Endothelial cell of umbilical vein (primary cell): ENCODE measurements around the gene CDC42EP4. TPM values are rescaled to one million over a fixed set of nuclear protein-coding genes. Genes with fewer than 3 reads are reported as not detected.

Experiments
- BruUV-seq: library from RNA; stranded (reverse); fragments of 400-500 nt; replicated peaks from 2 replicates; lab custom pipeline; 2021; lab: Mats Ljungman, UMichigan
- CTCF ChIA-PET: fragments of 300-600, 350-600 bp; sonication (Branson Sonifier 250); formaldehyde crosslinking; loops from one replicate; lab custom pipeline; 2021; ENCODE audit warnings: antibody characterized with exemption, inconsistent platforms; lab: Charles Lee
- POLR2A ChIA-PET: fragments of 300-600, 350-600 bp; sonication (Branson Sonifier 250); formaldehyde crosslinking; loops from one replicate; lab custom pipeline; 2021; ENCODE audit warnings: antibody characterized with exemption, inconsistent platforms; lab: Charles Lee
- DNase-seq: peaks from one replicate; pipeline ENCODE4 v3.0.0-alpha.2; 2011; ENCODE audit warnings: low read depth, low spot score
- FAIRE-seq: peaks from 2 replicates; lab custom pipeline; 2011; peaks lifted over from hg19 to GRCh38; lab: Jason Lieb, UNC
- H2AFZ ChIP-seq: 2 replicates; pipeline ENCODE4 v1.6.0; 2012; ENCODE audit warnings: low read depth, low read length, control low read depth, inconsistent platforms
- H3K27ac ChIP-seq: 2 replicates; pipeline ENCODE4 v1.5.1; 2011; ENCODE audit warnings: low read depth, mild to moderate bottlenecking, control low read depth, low read length, moderate library complexity; ENCODE audit not compliant: insufficient read depth
- H3K27me3 ChIP-seq, 2 experiments: 2 replicates each; pipeline versions ENCODE4 v1.6.0 to v1.6.1; 2011; ENCODE audit warnings: low read length in 2 of 2, mixed read lengths in 1 of 2; ENCODE audit not compliant: control insufficient read depth in 2 of 2, insufficient read depth in 2 of 2
- H3K36me3 ChIP-seq, 2 experiments: 2 replicates in 1 of 2; 3 replicates in 1 of 2; pipeline ENCODE4 v1.5.1; 2011; ENCODE audit warnings: low read length in 2 of 2, mild to moderate bottlenecking in 1 of 2, moderate library complexity in 1 of 2; ENCODE audit not compliant: control insufficient read depth in 2 of 2, insufficient read depth in 2 of 2; ENCODE audit errors: extremely low read depth in 1 of 2
- H3K4me1 ChIP-seq: 3 replicates; pipeline ENCODE4 v1.5.1; 2011; ENCODE audit warnings: mild to moderate bottlenecking, low read length; ENCODE audit not compliant: control insufficient read depth, insufficient read depth; ENCODE audit errors: extremely low read depth
- H3K4me2 ChIP-seq: 2 replicates; pipeline ENCODE4 v1.6.1; 2011; ENCODE audit warnings: low read length, control low read depth, mixed read lengths; ENCODE audit not compliant: insufficient read depth
- H3K4me3 ChIP-seq, 3 experiments: fragments of 200-600 bp in 1 of 3; sonication (generic), shearing (Covaris generic) in 1 of 3; replicated peaks in 1 of 3; 2 replicates each; pipeline ENCODE4 v1.5.1; 2011 to 2016; ENCODE audit warnings: control low read depth in 3 of 3, low read length in 3 of 3, mild to moderate bottlenecking in 2 of 3, inconsistent platforms in 1 of 3, low read depth in 1 of 3, moderate library complexity in 1 of 3; ENCODE audit not compliant: insufficient read depth in 1 of 3
- H3K79me2 ChIP-seq: 2 replicates; pipeline ENCODE4 v1.6.0; 2012; ENCODE audit warnings: low read length, inconsistent platforms; ENCODE audit not compliant: control insufficient read depth, insufficient read depth
- H3K9ac ChIP-seq: replicated peaks from 2 replicates; pipeline ENCODE3; 2011; ENCODE audit warnings: low read length, control low read depth; ENCODE audit not compliant: insufficient read depth; ENCODE audit errors: extremely low read depth
- H3K9me1 ChIP-seq: replicated peaks from 3 replicates; pipeline ENCODE4 v1.6.0; 2011; ENCODE audit warnings: mild to moderate bottlenecking, low read length; ENCODE audit not compliant: control insufficient read depth, insufficient read depth; ENCODE audit errors: extremely low read depth
- H3K9me3 ChIP-seq: replicated peaks from 2 replicates; pipeline ENCODE4 v1.5.1; 2012; ENCODE audit warnings: low read length, inconsistent platforms; ENCODE audit not compliant: control insufficient read depth, insufficient read depth
- H4K20me1 ChIP-seq: replicated peaks from 2 replicates; pipeline ENCODE3; 2011; ENCODE audit warnings: mild to moderate bottlenecking, low read length; ENCODE audit not compliant: control insufficient read depth, insufficient read depth; ENCODE audit errors: extremely low read depth
- EZH2 ChIP-seq: IDR thresholded peaks from 2 replicates; pipeline ENCODE4 v1.6.1; 2012; ENCODE audit warnings: borderline replicate concordance, low read depth, mild to moderate bottlenecking, moderate library complexity, low read length, inconsistent platforms; ENCODE audit not compliant: severe bottlenecking
- FOS ChIP-seq: IDR thresholded peaks from 2 replicates; pipeline ENCODE4 v1.6.1; 2011; ENCODE audit warnings: mild to moderate bottlenecking, low read length, moderate library complexity, borderline replicate concordance; ENCODE audit not compliant: insufficient read depth
- GATA2 ChIP-seq: IDR thresholded peaks from 2 replicates; pipeline ENCODE4 v1.7.0; 2011; ENCODE audit warnings: low read depth, mild to moderate bottlenecking, moderate library complexity, mixed read lengths, low read length; ENCODE audit not compliant: insufficient read length, insufficient read depth
- JUN ChIP-seq: IDR thresholded peaks from 2 replicates; pipeline ENCODE4 v1.6.1; 2011; ENCODE audit warnings: borderline replicate concordance, low read depth; ENCODE audit not compliant: insufficient read length, insufficient read depth
- MAX ChIP-seq: IDR thresholded peaks from 2 replicates; pipeline ENCODE4 v1.6.1; 2011; ENCODE audit not compliant: insufficient read depth, insufficient read length
- MYC ChIP-seq: IDR thresholded peaks from one replicate; pipeline ENCODE4 v1.6.1; 2011; ENCODE audit warnings: mild to moderate bottlenecking, low read depth, low read length
- POLR2A ChIP-seq: IDR thresholded peaks from 2 replicates; pipeline ENCODE4 v1.6.1; 2012; ENCODE audit warnings: low read depth, mild to moderate bottlenecking, control low read depth, low read length
- POLR2AphosphoS5 ChIP-seq: IDR thresholded peaks from 2 replicates; pipeline ENCODE4 v1.6.1; 2012; ENCODE audit warnings: low read depth, mild to moderate bottlenecking, control low read depth, low read length, moderate library complexity; ENCODE audit not compliant: insufficient read depth
- dilution Hi-C: fragments of 300-500 bp; cut with MboI; formaldehyde crosslinking; loops from one replicate; pipeline ENCODE4 v1.15.0; 2019; ENCODE audit warnings: low sequenced_read_pairs; ENCODE audit not compliant: extremely low pct_ligation_motif_present
- intact Hi-C: fragments of 100-400 bp; cut with micrococcal nuclease; formaldehyde crosslinking; loops from one replicate; pipeline ENCODE4 v1.10.0; 2022
- polyA plus RNA-seq, 4 experiments: library from polyadenylated mRNA; depleted of rRNA in 3 of 4; stranded (reverse) in 3 of 4; unstranded in 1 of 4; fragments of >200 nt; gene quantifications; 2 replicates each; pipeline versions ENCODE4 v1.2.1 to v1.2.3, GENCODE V29; 2011 to 2012; ENCODE audit warnings: missing spikeins in 1 of 4
- total RNA-seq: library from RNA; stranded (reverse); gene quantifications from 2 replicates; pipeline ENCODE4 v1.2.3, GENCODE V29; 2021
- TF ChIP-seq, protein P1 (sequence below), 2 donors: IDR thresholded peaks; 1 replicate in 1 of 2; 2 replicates in 1 of 2; pipeline ENCODE4 v1.5.1; 2011; ENCODE audit warnings: low read length in 2 of 2, mild to moderate bottlenecking in 2 of 2, moderate library complexity in 2 of 2, control low read depth in 1 of 2, inconsistent platforms in 1 of 2, low read depth in 1 of 2; ENCODE audit not compliant: insufficient read depth in 1 of 2; ENCODE audit errors: extremely low read depth in 1 of 2

Gene CDC42EP4
- total and polyA plus RNA-seq, 2 donors (not counting 3 experiments of a cell fraction or from before 2014, with no cell fraction given): 11.4 to 19.6 TPM

- FAIRE-seq (no peak), DNase-seq (no peak)
- intact Hi-C loops: loop anchor here (5.0 kb wide), 1 partner anchor 61 kb away; a partner anchor contains a TSS
- dilution Hi-C loops: no loop called here
- TF ChIP-seq MYC: no peak
- TF ChIP-seq, protein P1, sequence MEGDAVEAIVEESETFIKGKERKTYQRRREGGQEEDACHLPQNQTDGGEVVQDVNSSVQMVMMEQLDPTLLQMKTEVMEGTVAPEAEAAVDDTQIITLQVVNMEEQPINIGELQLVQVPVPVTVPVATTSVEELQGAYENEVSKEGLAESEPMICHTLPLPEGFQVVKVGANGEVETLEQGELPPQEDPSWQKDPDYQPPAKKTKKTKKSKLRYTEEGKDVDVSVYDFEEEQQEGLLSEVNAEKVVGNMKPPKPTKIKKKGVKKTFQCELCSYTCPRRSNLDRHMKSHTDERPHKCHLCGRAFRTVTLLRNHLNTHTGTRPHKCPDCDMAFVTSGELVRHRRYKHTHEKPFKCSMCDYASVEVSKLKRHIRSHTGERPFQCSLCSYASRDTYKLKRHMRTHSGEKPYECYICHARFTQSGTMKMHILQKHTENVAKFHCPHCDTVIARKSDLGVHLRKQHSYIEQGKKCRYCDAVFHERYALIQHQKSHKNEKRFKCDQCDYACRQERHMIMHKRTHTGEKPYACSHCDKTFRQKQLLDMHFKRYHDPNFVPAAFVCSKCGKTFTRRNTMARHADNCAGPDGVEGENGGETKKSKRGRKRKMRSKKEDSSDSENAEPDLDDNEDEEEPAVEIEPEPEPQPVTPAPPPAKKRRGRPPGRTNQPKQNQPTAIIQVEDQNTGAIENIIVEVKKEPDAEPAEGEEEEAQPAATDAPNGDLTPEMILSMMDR (IDR thresholded peaks at IDR 0.05; ENCODE audit: extremely low read depth in 1 of 2, insufficient read depth in 1 of 2, low read depth in 1 of 2, low read length in 2 of 2): no peak
- TF ChIP-seq EZH2: no peak
- TF ChIP-seq MAX: no peak
- TF ChIP-seq POLR2AphosphoS5: no peak
- TF ChIP-seq JUN: no peak
- TF ChIP-seq GATA2: no peak
- no peak for TF ChIP-seq POLR2A
- no peak for TF ChIP-seq FOS
- no TSS peak for BruUV-seq
- H4K20me1 ChIP-seq: no peaks in the 10 kb centered on the region
- H3K27ac ChIP-seq: no peak overlapping the region
- H3K9ac ChIP-seq: no peak overlapping the region
- H3K4me2 ChIP-seq: no peak overlapping the region
- no peaks in the 10 kb centered on the region for H3K9me3 ChIP-seq
- no peaks in the 10 kb centered on the region for H3K9me1 ChIP-seq
- H3K4me1 ChIP-seq: peaks cover 25% of the 10 kb centered on the region
- H3K4me3 ChIP-seq: no peak overlapping the region
- H3K79me2 ChIP-seq: peaks cover 64% of the 10 kb centered on the region
- POLR2A ChIA-PET: no interaction called here
- H3K27me3 ChIP-seq: no peaks in the 10 kb centered on the region
- H3K36me3 ChIP-seq: no peaks in the 10 kb centered on the region
- CTCF ChIA-PET: interaction anchor here (2.9 kb wide), 1 partner anchor 77 kb away, joined by 12 read pairs; no protein-coding TSS in a partner anchor
- H2AFZ ChIP-seq: no peak overlapping the region
These were observed 18.3 kb downstream of the CDC42EP4 start for GRCh38 chr17:73293480-73293911.
